ENCODE measurements around the gene MAML2. TPM values are rescaled to one million over a fixed set of nuclear protein-coding genes. Genes with fewer than 3 reads are reported as not detected.
"Not testable (repeated sequence)": the region's sequence is repeated elsewhere in the genome, so short reads cannot be mapped to it uniquely, and the experiment has no call there.

The MAML2 gene
- polyA plus RNA-seq, 1 of the 3 experiments (the other 2 are of a cell fraction) = 20.1 TPM

DNA sequence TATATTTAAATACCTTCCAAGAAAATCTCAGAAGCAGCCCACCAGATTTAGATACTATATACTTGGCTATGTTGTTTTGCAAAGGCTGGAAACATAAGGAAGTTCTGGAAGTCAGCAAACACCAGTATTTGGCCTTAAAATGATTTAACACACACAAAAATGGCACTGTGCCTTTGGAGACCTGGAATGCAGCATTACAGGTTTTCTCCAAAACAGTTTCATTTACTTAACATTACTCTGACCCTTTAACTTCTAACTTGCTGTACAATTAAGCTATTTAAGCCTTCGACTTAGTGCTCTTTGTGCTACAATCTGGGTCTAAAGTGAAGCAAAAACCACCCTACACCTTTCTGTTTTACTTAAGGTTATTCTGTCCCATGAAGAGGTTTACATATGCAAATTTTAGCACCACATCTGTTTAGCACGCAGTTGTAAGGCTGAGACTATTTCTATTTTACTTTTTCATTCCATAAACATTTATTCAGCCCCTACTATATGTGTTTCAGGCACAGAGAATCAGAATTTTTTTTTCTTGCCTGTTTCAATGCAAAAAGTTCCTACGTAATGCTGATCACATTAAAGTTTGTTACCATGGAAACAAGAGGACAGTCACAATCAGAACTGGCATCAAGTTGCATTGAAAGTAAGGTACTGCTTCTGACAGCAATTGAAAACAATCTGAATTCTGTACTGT is 70.3 kb downstream of the MAML2 start (continued):
- TF ChIP-seq, protein P1, sequence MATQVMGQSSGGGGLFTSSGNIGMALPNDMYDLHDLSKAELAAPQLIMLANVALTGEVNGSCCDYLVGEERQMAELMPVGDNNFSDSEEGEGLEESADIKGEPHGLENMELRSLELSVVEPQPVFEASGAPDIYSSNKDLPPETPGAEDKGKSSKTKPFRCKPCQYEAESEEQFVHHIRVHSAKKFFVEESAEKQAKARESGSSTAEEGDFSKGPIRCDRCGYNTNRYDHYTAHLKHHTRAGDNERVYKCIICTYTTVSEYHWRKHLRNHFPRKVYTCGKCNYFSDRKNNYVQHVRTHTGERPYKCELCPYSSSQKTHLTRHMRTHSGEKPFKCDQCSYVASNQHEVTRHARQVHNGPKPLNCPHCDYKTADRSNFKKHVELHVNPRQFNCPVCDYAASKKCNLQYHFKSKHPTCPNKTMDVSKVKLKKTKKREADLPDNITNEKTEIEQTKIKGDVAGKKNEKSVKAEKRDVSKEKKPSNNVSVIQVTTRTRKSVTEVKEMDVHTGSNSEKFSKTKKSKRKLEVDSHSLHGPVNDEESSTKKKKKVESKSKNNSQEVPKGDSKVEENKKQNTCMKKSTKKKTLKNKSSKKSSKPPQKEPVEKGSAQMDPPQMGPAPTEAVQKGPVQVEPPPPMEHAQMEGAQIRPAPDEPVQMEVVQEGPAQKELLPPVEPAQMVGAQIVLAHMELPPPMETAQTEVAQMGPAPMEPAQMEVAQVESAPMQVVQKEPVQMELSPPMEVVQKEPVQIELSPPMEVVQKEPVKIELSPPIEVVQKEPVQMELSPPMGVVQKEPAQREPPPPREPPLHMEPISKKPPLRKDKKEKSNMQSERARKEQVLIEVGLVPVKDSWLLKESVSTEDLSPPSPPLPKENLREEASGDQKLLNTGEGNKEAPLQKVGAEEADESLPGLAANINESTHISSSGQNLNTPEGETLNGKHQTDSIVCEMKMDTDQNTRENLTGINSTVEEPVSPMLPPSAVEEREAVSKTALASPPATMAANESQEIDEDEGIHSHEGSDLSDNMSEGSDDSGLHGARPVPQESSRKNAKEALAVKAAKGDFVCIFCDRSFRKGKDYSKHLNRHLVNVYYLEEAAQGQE (IDR thresholded peaks at IDR 0.05; ENCODE audit: low read depth, low read length) = no peak
- no peak for TF ChIP-seq RCOR1 (IDR thresholded peaks at IDR 0.05; ENCODE audit: low read length)

DNA sequence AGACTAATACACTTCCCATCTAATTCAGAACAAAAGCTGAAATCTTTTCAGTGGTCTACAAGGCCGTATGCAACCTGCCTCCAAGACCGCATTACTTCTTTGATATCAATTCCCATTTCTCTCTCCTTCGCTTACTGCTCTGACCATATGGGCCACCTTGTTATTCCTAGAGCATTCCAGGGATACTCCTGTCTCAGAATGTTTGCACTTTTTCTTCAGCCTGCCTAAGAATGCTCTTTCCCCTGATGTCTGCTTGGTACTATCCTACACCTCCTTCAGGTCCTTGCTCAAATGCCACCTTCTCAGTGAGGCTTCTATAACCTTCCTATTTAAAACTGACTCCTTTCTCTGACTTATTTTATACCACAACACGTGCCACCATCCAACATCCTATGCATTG is 71.2 kb downstream of the MAML2 start:
- no peaks in the 10 kb centered on the region for H3K27me3 ChIP-seq (ENCODE audit: insufficient read depth)
- no peaks in the 10 kb centered on the region for H4K20me1 ChIP-seq (ENCODE audit: insufficient read depth)
- no peak for TF ChIP-seq RCOR1 (IDR thresholded peaks at IDR 0.05; ENCODE audit: low read length)
- no peak for TF ChIP-seq SMC3 (IDR thresholded peaks at IDR 0.05; ENCODE audit: low read depth, low read length)
- TF ChIP-seq ELF1 (IDR thresholded peaks at IDR 0.05) = no peak
- TF ChIP-seq, protein P2, sequence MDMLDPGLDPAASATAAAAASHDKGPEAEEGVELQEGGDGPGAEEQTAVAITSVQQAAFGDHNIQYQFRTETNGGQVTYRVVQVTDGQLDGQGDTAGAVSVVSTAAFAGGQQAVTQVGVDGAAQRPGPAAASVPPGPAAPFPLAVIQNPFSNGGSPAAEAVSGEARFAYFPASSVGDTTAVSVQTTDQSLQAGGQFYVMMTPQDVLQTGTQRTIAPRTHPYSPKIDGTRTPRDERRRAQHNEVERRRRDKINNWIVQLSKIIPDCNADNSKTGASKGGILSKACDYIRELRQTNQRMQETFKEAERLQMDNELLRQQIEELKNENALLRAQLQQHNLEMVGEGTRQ (IDR thresholded peaks at IDR 0.05; ENCODE audit: borderline replicate concordance, low read depth, low read length) = no peak
- H3K4me1 ChIP-seq (ENCODE audit: control insufficient read depth in 1 of 2, insufficient read depth in 2 of 2, low read depth in 1 of 2, low read length in 1 of 2) = peaks cover 8 to 37% of the 10 kb centered on the region in 2 experiments; a peak in 3 of 4 replicates
- no peak overlapping the region for H3K4me2 ChIP-seq
- peaks cover 0 to 9% of the 10 kb centered on the region in 2 experiments for H3K36me3 ChIP-seq (replicated peaks in 1 of 2; ENCODE audit: control insufficient read depth in 1 of 2, insufficient read depth in 2 of 2, low read length in 1 of 2)
- no peak overlapping the region for H3K27ac ChIP-seq (ENCODE audit: low read depth in 2 of 2, low read length in 1 of 2)
- peaks cover 99% of the 10 kb centered on the region for H3K79me2 ChIP-seq (ENCODE audit: insufficient read depth)
- ChIA-PET CTCF (no interaction called here), POLR2A (no interaction called here)
- H3K9me2 ChIP-seq = no peaks in the 10 kb centered on the region
- no peak for DNase-seq
- H3K9ac ChIP-seq = no peak overlapping the region
- H3K9me3 ChIP-seq = no peaks in the 10 kb centered on the region
- no peak overlapping the region for H3K4me3 ChIP-seq (ENCODE audit: low read depth in 2 of 2, low read length in 1 of 2)
- H2AFZ ChIP-seq (ENCODE audit: low read depth) = no peak overlapping the region
- peaks cover 24% of the 10 kb centered on the region for H3F3A ChIP-seq (replicated peaks; ENCODE audit: insufficient read depth)
- 88% methylated on average over 4 of the region's 4 CpGs for WGBS (ENCODE audit: low lambda C conversion rate)

DNA sequence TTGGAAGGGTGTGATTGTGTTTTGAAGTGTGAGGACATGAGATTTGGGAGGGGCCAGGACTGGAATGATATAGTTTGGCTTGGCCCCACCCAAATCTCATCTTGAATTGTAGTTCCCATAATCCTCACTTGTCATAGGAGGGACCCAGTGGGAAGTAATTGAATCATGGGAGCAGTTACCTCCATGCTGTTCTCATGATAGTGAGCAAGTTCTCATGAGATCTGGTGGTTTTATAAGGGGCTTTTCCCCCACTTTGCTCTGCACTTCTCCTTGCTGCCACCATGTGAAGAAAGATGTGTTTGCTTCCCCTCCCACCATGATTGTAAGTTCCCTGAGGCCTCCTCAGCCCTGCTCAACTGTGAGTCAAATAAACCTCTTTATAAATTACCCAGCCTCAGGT is 71.6 kb downstream of the MAML2 start:
- H4K20me1 ChIP-seq (ENCODE audit: insufficient read depth); H3K9ac ChIP-seq; H3K4me2 ChIP-seq; H3K36me3 ChIP-seq (replicated peaks in 1 of 2; ENCODE audit: control insufficient read depth in 1 of 2, insufficient read depth in 2 of 2, low read length in 1 of 2); H3K27ac ChIP-seq (ENCODE audit: low read depth in 2 of 2, low read length in 1 of 2); H3K4me3 ChIP-seq (ENCODE audit: low read depth in 2 of 2, low read length in 1 of 2); DNase-seq; POLR2A ChIA-PET; CTCF ChIA-PET; H3K9me3 ChIP-seq; H3K9me2 ChIP-seq; H3K27me3 ChIP-seq (ENCODE audit: insufficient read depth); H2AFZ ChIP-seq (ENCODE audit: low read depth): not testable (repeated sequence)
- Histone ChIP-seq H3F3A (replicated peaks; ENCODE audit: insufficient read depth) (peaks cover 24% of the 10 kb centered on the region), H3K79me2 (ENCODE audit: insufficient read depth) (peaks cover 99% of the 10 kb centered on the region), H3K4me1 (ENCODE audit: control insufficient read depth in 1 of 2, insufficient read depth in 2 of 2, low read depth in 1 of 2, low read length in 1 of 2) (peaks cover 8 to 35% of the 10 kb centered on the region in 2 experiments; a peak in 3 of 4 replicates)

DNA sequence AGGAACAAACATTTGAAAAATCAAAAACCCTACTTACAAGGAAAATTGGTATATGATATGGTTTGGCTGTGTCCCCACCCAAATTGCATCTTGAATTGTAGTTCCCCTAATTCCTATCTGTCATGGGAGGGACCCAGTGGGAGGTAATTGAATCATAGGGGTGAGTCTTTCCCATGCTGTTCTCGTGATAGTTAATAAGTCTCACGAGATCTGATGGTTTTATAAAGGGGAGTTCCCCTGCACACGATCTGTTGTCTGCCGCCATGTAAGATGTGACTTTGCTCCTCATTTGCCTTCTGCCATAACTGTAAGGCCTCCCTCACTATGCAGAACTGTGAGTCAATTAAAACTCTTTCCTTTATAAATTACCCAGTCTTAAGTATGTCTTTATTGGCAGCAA is 74.5 kb downstream of the MAML2 start:
- H3K9ac ChIP-seq; H3K9me2 ChIP-seq; H2AFZ ChIP-seq (ENCODE audit: low read depth); H3K4me2 ChIP-seq; H3K27me3 ChIP-seq (ENCODE audit: insufficient read depth); H3K36me3 ChIP-seq (replicated peaks in 1 of 2; ENCODE audit: control insufficient read depth in 1 of 2, insufficient read depth in 2 of 2, low read length in 1 of 2); CTCF ChIA-PET; H3K4me3 ChIP-seq (ENCODE audit: low read depth in 2 of 2, low read length in 1 of 2); POLR2A ChIA-PET; H3K27ac ChIP-seq (ENCODE audit: low read depth in 2 of 2, low read length in 1 of 2); H4K20me1 ChIP-seq (ENCODE audit: insufficient read depth); H3K9me3 ChIP-seq; DNase-seq: not testable (repeated sequence)
- Histone ChIP-seq H3F3A (replicated peaks; ENCODE audit: insufficient read depth) (peaks cover 30% of the 10 kb centered on the region), H3K4me1 (ENCODE audit: control insufficient read depth in 1 of 2, insufficient read depth in 2 of 2, low read depth in 1 of 2, low read length in 1 of 2) (peaks cover 6 to 34% of the 10 kb centered on the region in 2 experiments; a peak in 3 of 4 replicates), H3K79me2 (ENCODE audit: insufficient read depth) (peaks cover 97% of the 10 kb centered on the region)
- WGBS (ENCODE audit: low lambda C conversion rate) = 93% methylated on average over 4 of the region's 4 CpGs

All from SK-N-SH (cell line).